Measurements from ENCODE around the gene SDCCAG8.

The SDCCAG8 gene

GRCh38 chr1:243388276-243388675 is 132.4 kb downstream of the SDCCAG8 start:
- H3K27ac ChIP-seq: no peak overlapping the region
- TF ChIP-seq CTCF (IDR thresholded peaks at IDR 0.05) (no peak), ZFX (IDR thresholded peaks at IDR 0.05; ENCODE audit: borderline replicate concordance) (no peak)

GRCh38 chr1:243390162-243390791 is 134.4 kb downstream of the SDCCAG8 start:
- no peak overlapping the region for H3K27ac ChIP-seq
- no peak for TF ChIP-seq ZFX (IDR thresholded peaks at IDR 0.05; ENCODE audit: borderline replicate concordance)
- no peak for TF ChIP-seq CTCF (IDR thresholded peaks at IDR 0.05)

GRCh38 chr1:243391355-243391754 is 135.5 kb downstream of the SDCCAG8 start:
- TF ChIP-seq ZFX (IDR thresholded peaks at IDR 0.05; ENCODE audit: borderline replicate concordance): no peak
- TF ChIP-seq CTCF (IDR thresholded peaks at IDR 0.05): no peak
- H3K27ac ChIP-seq: no peak overlapping the region

GRCh38 chr1:243393096-243393495 is 137.3 kb downstream of the SDCCAG8 start:
- TF ChIP-seq ZFX (IDR thresholded peaks at IDR 0.05; ENCODE audit: borderline replicate concordance): no peak
- TF ChIP-seq CTCF (IDR thresholded peaks at IDR 0.05): no peak
- H3K27ac ChIP-seq: no peak overlapping the region

- no peak overlapping the region for H3K27ac ChIP-seq
- TF ChIP-seq CTCF (IDR thresholded peaks at IDR 0.05): no peak
- no peak for TF ChIP-seq ZFX (IDR thresholded peaks at IDR 0.05; ENCODE audit: borderline replicate concordance)
Observed at GRCh38 chr1:243394066-243394465, 138.2 kb downstream of the SDCCAG8 start.

GRCh38 chr1:243394601-243395464 is 139.0 kb downstream of the SDCCAG8 start:
- H3K27ac ChIP-seq: no peak overlapping the region
- TF ChIP-seq ZFX (IDR thresholded peaks at IDR 0.05; ENCODE audit: borderline replicate concordance) (no peak), CTCF (IDR thresholded peaks at IDR 0.05) (no peak)

- no peak overlapping the region for H3K27ac ChIP-seq
Observed at GRCh38 chr1:243396424-243396823, 140.6 kb downstream of the SDCCAG8 start.

More at GRCh38 chr1:243396424-243396823, 140.6 kb downstream of the SDCCAG8 start:
- no peak for TF ChIP-seq ZFX (IDR thresholded peaks at IDR 0.05; ENCODE audit: borderline replicate concordance)
- TF ChIP-seq CTCF (IDR thresholded peaks at IDR 0.05): no peak
